ENCODE data around the gene ADISSP. TPM values are rescaled to one million over a fixed set of nuclear protein-coding genes. Genes with fewer than 3 reads are reported as not detected.

The ADISSP gene
- total and polyA plus RNA-seq, 2 donors (not counting 3 experiments of a cell fraction or from before 2014, with no cell fraction given): 55.0 to 67.5 TPM

DNA sequence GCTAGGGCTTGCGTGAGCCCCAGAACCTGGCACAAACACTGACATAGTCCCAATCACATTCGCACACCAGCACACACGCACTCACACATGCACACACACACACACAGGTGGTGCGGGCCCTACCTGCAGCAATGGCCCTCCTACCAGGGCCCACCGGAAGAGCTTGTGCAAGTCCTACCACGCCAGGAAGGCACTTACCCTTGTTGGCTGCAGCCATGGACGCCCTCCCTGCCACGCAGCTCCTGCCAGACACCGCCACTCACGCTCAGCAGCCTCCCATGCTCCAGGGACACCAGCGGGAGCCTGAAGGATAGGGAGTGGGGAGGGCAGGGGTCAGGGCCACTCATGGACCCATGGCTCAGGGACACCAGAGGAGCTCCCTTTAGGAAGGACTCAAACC lies 7.7 kb downstream of the ADISSP start:
- CTCF ChIA-PET: interaction anchor here (1.0 to 1.7 kb wide), 4 partner anchors 9 to 95 kb away, joined by 3 to 8 read pairs (median 4); no protein-coding TSS in a partner anchor
- dilution Hi-C loops (cut with MboI; ENCODE audit: extremely low pct_ligation_motif_present, low sequenced_read_pairs): no loop called here

More for the DNA sequence above, 7.7 kb downstream of the ADISSP start:
- Histone ChIP-seq H3K4me3 (replicated peaks in 1 of 3; ENCODE audit: insufficient read depth in 1 of 3, low read depth in 1 of 3, low read length in 3 of 3) (no peak overlapping the region), H2AFZ (ENCODE audit: low read depth, low read length) (no peak overlapping the region), H3K27me3 (ENCODE audit: control insufficient read depth in 2 of 2, insufficient read depth in 2 of 2, low read length in 2 of 2) (no peaks in the 10 kb centered on the region), H3K4me1 (ENCODE audit: control insufficient read depth, extremely low read depth, insufficient read depth, low read length) (no peaks in the 10 kb centered on the region), H3K9me1 (replicated peaks; ENCODE audit: control insufficient read depth, extremely low read depth, insufficient read depth, low read length) (no peaks in the 10 kb centered on the region), H3K36me3 (ENCODE audit: control insufficient read depth in 2 of 2, extremely low read depth in 1 of 2, insufficient read depth in 2 of 2, low read length in 2 of 2) (peaks cover 0 to 9% of the 10 kb centered on the region in 2 experiments), H3K4me2 (ENCODE audit: insufficient read depth, low read length) (no peak overlapping the region), H3K9ac (replicated peaks; ENCODE audit: extremely low read depth, insufficient read depth, low read length) (no peak overlapping the region), H3K9me3 (replicated peaks; ENCODE audit: control insufficient read depth, insufficient read depth, low read length) (no peaks in the 10 kb centered on the region), H3K79me2 (ENCODE audit: control insufficient read depth, insufficient read depth, low read length) (no peaks in the 10 kb centered on the region), H4K20me1 (replicated peaks; ENCODE audit: control insufficient read depth, extremely low read depth, insufficient read depth, low read length) (no peaks in the 10 kb centered on the region), H3K27ac (ENCODE audit: insufficient read depth, low read depth, low read length) (no peak overlapping the region)
- intact Hi-C loops (cut with micrococcal nuclease): no loop called here
- TF ChIP-seq GATA2 (IDR thresholded peaks at IDR 0.05; ENCODE audit: insufficient read depth, insufficient read length, low read depth, low read length) (no peak), JUN (IDR thresholded peaks at IDR 0.05; ENCODE audit: borderline replicate concordance, insufficient read depth, insufficient read length, low read depth) (no peak), FOS (IDR thresholded peaks at IDR 0.05; ENCODE audit: borderline replicate concordance, insufficient read depth, low read length) (no peak), MYC (IDR thresholded peaks at IDR 0.05; ENCODE audit: low read depth, low read length) (no peak), EZH2 (IDR thresholded peaks at IDR 0.05; ENCODE audit: borderline replicate concordance, low read depth, low read length, severe bottlenecking) (no peak), POLR2A (IDR thresholded peaks at IDR 0.05; ENCODE audit: low read depth, low read length) (no peak), POLR2AphosphoS5 (IDR thresholded peaks at IDR 0.05; ENCODE audit: insufficient read depth, low read depth, low read length) (no peak)
- TF ChIP-seq, protein P1, sequence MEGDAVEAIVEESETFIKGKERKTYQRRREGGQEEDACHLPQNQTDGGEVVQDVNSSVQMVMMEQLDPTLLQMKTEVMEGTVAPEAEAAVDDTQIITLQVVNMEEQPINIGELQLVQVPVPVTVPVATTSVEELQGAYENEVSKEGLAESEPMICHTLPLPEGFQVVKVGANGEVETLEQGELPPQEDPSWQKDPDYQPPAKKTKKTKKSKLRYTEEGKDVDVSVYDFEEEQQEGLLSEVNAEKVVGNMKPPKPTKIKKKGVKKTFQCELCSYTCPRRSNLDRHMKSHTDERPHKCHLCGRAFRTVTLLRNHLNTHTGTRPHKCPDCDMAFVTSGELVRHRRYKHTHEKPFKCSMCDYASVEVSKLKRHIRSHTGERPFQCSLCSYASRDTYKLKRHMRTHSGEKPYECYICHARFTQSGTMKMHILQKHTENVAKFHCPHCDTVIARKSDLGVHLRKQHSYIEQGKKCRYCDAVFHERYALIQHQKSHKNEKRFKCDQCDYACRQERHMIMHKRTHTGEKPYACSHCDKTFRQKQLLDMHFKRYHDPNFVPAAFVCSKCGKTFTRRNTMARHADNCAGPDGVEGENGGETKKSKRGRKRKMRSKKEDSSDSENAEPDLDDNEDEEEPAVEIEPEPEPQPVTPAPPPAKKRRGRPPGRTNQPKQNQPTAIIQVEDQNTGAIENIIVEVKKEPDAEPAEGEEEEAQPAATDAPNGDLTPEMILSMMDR (IDR thresholded peaks at IDR 0.05; ENCODE audit: extremely low read depth in 1 of 2, insufficient read depth in 1 of 2, low read depth in 1 of 2, low read length in 2 of 2): no peak
- TF ChIP-seq, protein P2, sequence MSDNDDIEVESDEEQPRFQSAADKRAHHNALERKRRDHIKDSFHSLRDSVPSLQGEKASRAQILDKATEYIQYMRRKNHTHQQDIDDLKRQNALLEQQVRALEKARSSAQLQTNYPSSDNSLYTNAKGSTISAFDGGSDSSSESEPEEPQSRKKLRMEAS (IDR thresholded peaks at IDR 0.05; ENCODE audit: insufficient read depth, insufficient read length): no peak
- POLR2A ChIA-PET: no interaction called here
- DNase-seq (ENCODE audit: low read depth, low spot score) (no peak), FAIRE-seq (no peak)
- no TSS peak for BruUV-seq (replicated peaks)

Data from endothelial cell of umbilical vein (primary cell).